Endodermal cell (in vitro differentiated cells): ENCODE data around the gene WDR89. TPM values are rescaled to one million over a fixed set of nuclear protein-coding genes. Genes with fewer than 3 reads are reported as not detected.
"Not testable (repeated sequence)": the region's sequence is repeated elsewhere in the genome, so short reads cannot be mapped to it uniquely, and the experiment has no call there.

ENCODE experiments used
- DNase-seq: peaks from one replicate; pipeline ENCODE4 v3.0.0-alpha.2; 2017
- H3K27ac ChIP-seq: 2 replicates; pipeline ENCODE4 v1.5.1; 2013; ENCODE audit warnings: mild to moderate bottlenecking, low read depth, low read length, moderate library complexity
- H3K27me3 ChIP-seq: 2 replicates; pipeline ENCODE4 v1.6.1; 2013; ENCODE audit warnings: mild to moderate bottlenecking, low read length, moderate library complexity; ENCODE audit not compliant: insufficient read depth, control insufficient read depth, poor library complexity, severe bottlenecking
- H3K36me3 ChIP-seq: 2 replicates; pipeline ENCODE4 v1.7.0; 2013; ENCODE audit warnings: mild to moderate bottlenecking, low read length, moderate library complexity; ENCODE audit not compliant: control insufficient read depth, insufficient read depth
- H3K4me1 ChIP-seq: one replicate; pipeline ENCODE4 v1.7.0; 2013; ENCODE audit warnings: low read length; ENCODE audit not compliant: control insufficient read depth, insufficient read depth
- H3K4me3 ChIP-seq: 2 replicates; pipeline ENCODE4 v1.5.1; 2013; ENCODE audit warnings: mild to moderate bottlenecking, low read length, moderate library complexity
- H3K9ac ChIP-seq: 2 replicates; pipeline ENCODE4 v1.6.1; 2013; ENCODE audit warnings: mild to moderate bottlenecking, low read length, moderate library complexity; ENCODE audit not compliant: poor library complexity, severe bottlenecking; ENCODE audit errors: extremely low read depth
- H3K9me3 ChIP-seq: 2 replicates; pipeline ENCODE4 v1.6.1; 2013; ENCODE audit warnings: mild to moderate bottlenecking, low read length, moderate library complexity; ENCODE audit not compliant: control insufficient read depth
- H3K27ac Mint-ChIP-seq: 2 replicates; pipeline ENCODE4 v1.8.0; 2020; ENCODE audit warnings: mixed read lengths
- H3K27me3 Mint-ChIP-seq: 2 replicates; pipeline ENCODE4 v1.8.0; 2021; ENCODE audit warnings: mild to moderate bottlenecking, mixed read lengths; ENCODE audit not compliant: insufficient read depth
- H3K36me3 Mint-ChIP-seq: 2 replicates; pipeline ENCODE4 v1.8.0; 2020; ENCODE audit warnings: low read depth, mixed read lengths
- H3K4me1 Mint-ChIP-seq: 2 replicates; pipeline ENCODE4 v1.8.0; 2020; ENCODE audit warnings: mixed read lengths
- H3K4me3 Mint-ChIP-seq: 2 replicates; pipeline ENCODE4 v1.8.0; 2020; ENCODE audit warnings: mild to moderate bottlenecking, moderate library complexity, mixed read lengths
- H3K9me3 Mint-ChIP-seq: 2 replicates; pipeline ENCODE4 v1.8.0; 2020; ENCODE audit warnings: mild to moderate bottlenecking, mixed read lengths
- WGBS, 2 experiments: methylation state at CpG; one replicate each; pipeline versions ENCODE4 v1.1.5 to v1.1.7; 2013; ENCODE audit warnings: missing lambda C conversion rate in 2 of 2, mixed read lengths in 1 of 2; ENCODE audit not compliant: insufficient coverage in 1 of 2, insufficient read length in 1 of 2; 5-methylcytosine and 5-hydroxymethylcytosine counted together
- total RNA-seq, 2 donors: library from RNA; stranded (reverse); fragmentation: NEBNext Ultra II Directional in 1 of 2; extraction: Animal tissue kit (Norgen Biotek cat#: 25700) in 1 of 2; gene quantifications; 2 replicates in 1 of 2; 3 replicates in 1 of 2; pipeline ENCODE4 v1.2.1, GENCODE V29; 2021
- TF ChIP-seq, protein P1 (sequence below): fragments of 200-600 bp; sonication (generic); conservative IDR thresholded peaks from 2 replicates; pipeline ENCODE4 v1.5.0; 2021; ENCODE audit warnings: antibody characterized with exemption, mild to moderate bottlenecking

WDR89 gene
- total RNA-seq, 2 donors from 2014 or later, result 23.4 to 26.7 TPM

DNA sequence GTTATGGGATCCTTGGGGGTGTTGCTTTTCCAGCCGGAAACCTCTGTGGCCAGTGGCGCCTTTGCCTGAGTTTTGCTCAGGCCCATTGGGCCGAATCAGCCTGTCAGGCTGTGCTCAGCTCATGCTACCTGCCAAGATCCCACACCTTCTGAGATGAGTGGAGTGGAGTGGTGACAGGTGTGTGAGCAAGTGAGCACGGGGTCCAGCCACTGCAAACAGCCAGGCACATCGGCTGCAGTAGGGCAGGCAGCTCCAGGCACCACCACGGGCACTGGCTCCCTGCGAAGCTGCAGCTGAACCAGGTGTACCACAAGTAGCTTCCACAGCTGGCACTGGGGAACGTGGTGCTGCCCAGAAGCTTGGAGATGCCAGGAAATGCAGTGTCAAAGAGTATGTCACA is 21.1 kb upstream of the WDR89 start:
- Histone ChIP-seq H3K4me1 (no peaks in the 10 kb centered on the region), H3K9me3 (no peaks in the 10 kb centered on the region), H3K4me3 (no peak overlapping the region), H3K9ac (no peak overlapping the region), H3K27me3 (no peaks in the 10 kb centered on the region), H3K36me3 (no peaks in the 10 kb centered on the region), H3K27ac (no peak overlapping the region)
- WGBS, 2 experiments, result 92 to 95% methylated on average over 5 to 8 of the region's 8 CpGs
- peaks cover 5% of the 10 kb centered on the region for H3K9me3 Mint-ChIP-seq
- TF ChIP-seq, protein P1, sequence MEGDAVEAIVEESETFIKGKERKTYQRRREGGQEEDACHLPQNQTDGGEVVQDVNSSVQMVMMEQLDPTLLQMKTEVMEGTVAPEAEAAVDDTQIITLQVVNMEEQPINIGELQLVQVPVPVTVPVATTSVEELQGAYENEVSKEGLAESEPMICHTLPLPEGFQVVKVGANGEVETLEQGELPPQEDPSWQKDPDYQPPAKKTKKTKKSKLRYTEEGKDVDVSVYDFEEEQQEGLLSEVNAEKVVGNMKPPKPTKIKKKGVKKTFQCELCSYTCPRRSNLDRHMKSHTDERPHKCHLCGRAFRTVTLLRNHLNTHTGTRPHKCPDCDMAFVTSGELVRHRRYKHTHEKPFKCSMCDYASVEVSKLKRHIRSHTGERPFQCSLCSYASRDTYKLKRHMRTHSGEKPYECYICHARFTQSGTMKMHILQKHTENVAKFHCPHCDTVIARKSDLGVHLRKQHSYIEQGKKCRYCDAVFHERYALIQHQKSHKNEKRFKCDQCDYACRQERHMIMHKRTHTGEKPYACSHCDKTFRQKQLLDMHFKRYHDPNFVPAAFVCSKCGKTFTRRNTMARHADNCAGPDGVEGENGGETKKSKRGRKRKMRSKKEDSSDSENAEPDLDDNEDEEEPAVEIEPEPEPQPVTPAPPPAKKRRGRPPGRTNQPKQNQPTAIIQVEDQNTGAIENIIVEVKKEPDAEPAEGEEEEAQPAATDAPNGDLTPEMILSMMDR, result no peak
- H3K4me3 Mint-ChIP-seq, result no peak overlapping the region
- no peaks in the 10 kb centered on the region for H3K4me1 Mint-ChIP-seq
- no peaks in the 10 kb centered on the region for H3K27me3 Mint-ChIP-seq
- no peak overlapping the region for H3K27ac Mint-ChIP-seq
- no peak for DNase-seq
- H3K36me3 Mint-ChIP-seq, result peaks cover 2% of the 10 kb centered on the region

DNA sequence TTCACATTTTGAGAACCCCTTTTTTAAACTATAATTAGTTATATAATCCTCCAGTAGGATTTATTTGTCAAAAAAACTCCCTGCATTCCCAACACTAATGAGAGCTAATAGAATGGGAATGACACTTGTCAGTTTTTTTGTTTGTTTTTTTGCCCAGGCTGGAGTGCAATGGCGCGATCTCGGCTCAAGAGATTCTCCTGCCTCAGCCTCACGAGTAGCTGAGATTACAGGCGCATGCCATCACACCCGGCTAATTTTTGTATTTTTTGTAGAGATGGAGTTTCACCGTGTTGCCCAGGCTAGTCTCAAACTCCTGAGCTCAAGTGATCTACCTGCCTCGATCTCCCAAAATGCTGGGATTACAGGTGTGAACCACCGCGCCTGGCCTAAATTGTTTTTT is 20.2 kb upstream of the WDR89 start:
- not testable (repeated sequence) for H3K36me3 Mint-ChIP-seq, H3K9me3 ChIP-seq, H3K27ac ChIP-seq, H3K4me3 Mint-ChIP-seq, H3K36me3 ChIP-seq, H3K4me1 Mint-ChIP-seq, H3K4me3 ChIP-seq, H3K27me3 ChIP-seq, H3K27ac Mint-ChIP-seq, H3K27me3 Mint-ChIP-seq, H3K9me3 Mint-ChIP-seq, H3K9ac ChIP-seq, H3K4me1 ChIP-seq, DNase-seq
- 98 to 99% methylated on average over 8 to 10 of the region's 10 CpGs for WGBS, 2 experiments

DNA sequence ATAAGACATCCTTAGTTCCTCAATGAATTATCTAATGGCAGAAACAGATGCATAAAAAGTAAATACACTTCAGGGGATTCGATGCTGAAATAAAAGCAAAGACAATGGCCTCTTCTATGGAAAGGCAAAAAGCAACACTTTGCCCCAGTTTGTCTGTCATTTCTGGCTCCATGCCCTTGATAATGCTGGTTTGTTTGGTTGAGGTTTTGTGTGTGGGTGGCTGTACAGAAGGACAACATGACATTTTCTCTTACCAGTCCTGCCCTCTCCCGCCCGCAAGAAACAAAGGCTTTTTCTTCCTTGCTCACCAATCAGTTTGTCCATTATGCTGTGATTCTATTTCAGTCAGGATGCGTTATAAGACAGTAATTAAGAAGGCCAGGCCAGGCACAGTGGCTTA is 18.1 kb upstream of the WDR89 start:
- Histone ChIP-seq H3K36me3 (no peaks in the 10 kb centered on the region), H3K4me1 (no peaks in the 10 kb centered on the region), H3K4me3 (no peak overlapping the region), H3K27ac (no peak overlapping the region), H3K9ac (no peak overlapping the region), H3K27me3 (no peaks in the 10 kb centered on the region), H3K9me3 (no peaks in the 10 kb centered on the region)
- Mint-ChIP-seq H3K4me3 (no peak overlapping the region), H3K36me3 (peaks cover 2% of the 10 kb centered on the region), H3K27ac (no peak overlapping the region), H3K27me3 (no peaks in the 10 kb centered on the region), H3K9me3 (peaks cover 5% of the 10 kb centered on the region), H3K4me1 (no peaks in the 10 kb centered on the region)
- 99 to 100% methylated on average over 1 to 4 of the region's 4 CpGs for WGBS, 2 experiments
- TF ChIP-seq, protein P1, result no peak
- no peak for DNase-seq

DNA sequence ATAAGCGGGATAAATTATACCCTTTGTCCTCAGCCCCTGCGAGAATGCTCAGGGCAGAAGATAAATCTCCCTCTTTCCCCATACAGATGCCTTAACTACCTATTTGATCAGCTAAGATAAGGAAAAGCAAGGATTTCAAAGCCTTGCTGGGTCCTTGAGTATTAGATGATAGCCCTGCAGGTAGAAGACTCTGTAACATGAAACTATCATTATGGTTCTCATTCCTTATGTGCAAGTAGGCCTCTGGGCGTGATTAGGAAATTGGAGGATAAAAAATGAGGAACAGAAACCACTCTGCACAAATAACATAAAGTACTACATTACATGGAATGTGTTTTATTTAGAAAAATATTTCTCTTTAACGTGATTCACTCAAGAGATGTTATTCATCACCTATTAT is 14.5 kb upstream of the WDR89 start:
- no peaks in the 10 kb centered on the region for H3K9me3 ChIP-seq
- H3K4me3 Mint-ChIP-seq, result no peak overlapping the region

More for the DNA sequence above, 14.5 kb upstream of the WDR89 start:
- DNase-seq, result no peak
- Histone ChIP-seq H3K27ac (no peak overlapping the region), H3K36me3 (no peaks in the 10 kb centered on the region), H3K9ac (no peak overlapping the region), H3K27me3 (no peaks in the 10 kb centered on the region), H3K4me1 (no peaks in the 10 kb centered on the region), H3K4me3 (no peak overlapping the region)
- WGBS, 2 experiments, result 86 to 92% methylated on average over 1 to 3 of the region's 4 CpGs
- peaks cover 9% of the 10 kb centered on the region for H3K36me3 Mint-ChIP-seq
- TF ChIP-seq, protein P1, result no peak
- no peak overlapping the region for H3K27ac Mint-ChIP-seq
- H3K4me1 Mint-ChIP-seq, result no peaks in the 10 kb centered on the region
- no peaks in the 10 kb centered on the region for H3K27me3 Mint-ChIP-seq
- H3K9me3 Mint-ChIP-seq, result no peaks in the 10 kb centered on the region
